BLaER1 treated with 17β-estradiol and CSF1 and Interleukin-3, amounts not matched to agents 10 nM and 100 nM (cell line): ENCODE data around the gene CARF.

ENCODE experiments used
- H3K27ac ChIP-seq, 11 experiments: shearing (Covaris generic); formaldehyde crosslinking; 2 replicates each; pipeline ENCODE4 v1.8.1; 2022
- H3K27me3 ChIP-seq, 11 experiments: shearing (Covaris generic); formaldehyde crosslinking; 2 replicates each; pipeline ENCODE4 v1.8.1; 2022
- H3K36me3 ChIP-seq, 11 experiments: shearing (Covaris generic); formaldehyde crosslinking; 2 replicates each; pipeline ENCODE4 v1.8.1; 2022
- H3K4me1 ChIP-seq, 10 experiments: shearing (Covaris generic); formaldehyde crosslinking; 2 replicates each; pipeline ENCODE4 v1.8.1; 2022
- H3K4me2 ChIP-seq, 11 experiments: shearing (Covaris generic); formaldehyde crosslinking; 2 replicates each; pipeline ENCODE4 v1.8.1; 2022
- H3K4me3 ChIP-seq, 10 experiments: shearing (Covaris generic); formaldehyde crosslinking; 2 replicates each; pipeline ENCODE4 v1.8.1; 2022
- H3K9ac ChIP-seq, 11 experiments: shearing (Covaris generic); formaldehyde crosslinking; 2 replicates each; pipeline ENCODE4 v1.8.1; 2022
- H3K9me3 ChIP-seq, 11 experiments: shearing (Covaris generic); formaldehyde crosslinking; replicated peaks in 1 of 11; 2 replicates each; pipeline ENCODE4 v1.8.1; 2022
- H4K20me1 ChIP-seq, 11 experiments: shearing (Covaris generic); formaldehyde crosslinking; 2 replicates each; pipeline ENCODE4 v1.8.1; 2022
- Cebpa-rat ChIP-seq, 11 experiments: shearing (Covaris generic); IDR thresholded peaks; 2 replicates each; pipeline ENCODE4 v1.8.1; 2022

Gene CARF

GRCh38 chr2:203019142-203019541, 107.1 kb downstream of the CARF start:
- no peak for TF ChIP-seq Cebpa-rat (IDR thresholded peaks at IDR 0.05)
- H3K9me3 ChIP-seq = no peaks in the 10 kb centered on the region
- 0 out of 22 replicates have a peak, but pooled peaks cover 0 to 2% (median 0%) of the 10 kb centered on the region in 11 experiments for H3K36me3 ChIP-seq
- no peak overlapping the region for H3K4me3 ChIP-seq
- H3K27me3 ChIP-seq = no peaks in the 10 kb centered on the region
- H3K4me1 ChIP-seq = peaks cover 12 to 55% (median 23%) of the 10 kb centered on the region in 10 experiments; a peak in 18 of 20 replicates
- H4K20me1 ChIP-seq = no peaks in the 10 kb centered on the region
- peak overlapping the region in 3 of 11 experiments; percentile 28 to 76 (median 67); a peak in 3 of 22 replicates for H3K4me2 ChIP-seq
- H3K27ac ChIP-seq = no peak overlapping the region
- H3K9ac ChIP-seq = no peak overlapping the region

GRCh38 chr2:203021991-203022390, 109.9 kb downstream of the CARF start:
- H3K27ac ChIP-seq = no peak overlapping the region
- peak overlapping the region in 1 of 11 experiments; percentile 53; a peak in 1 of 22 replicates for H3K4me2 ChIP-seq
- H3K4me3 ChIP-seq = no peak overlapping the region
- H3K36me3 ChIP-seq = 0 out of 22 replicates have a peak, but pooled peaks cover 0 to 7% (median 0%) of the 10 kb centered on the region in 11 experiments
- peaks cover 0 to 39% (median 10%) of the 10 kb centered on the region in 10 experiments; a peak in 15 of 20 replicates for H3K4me1 ChIP-seq
- no peaks in the 10 kb centered on the region for H3K9me3 ChIP-seq
- no peak for TF ChIP-seq Cebpa-rat (IDR thresholded peaks at IDR 0.05)
- H4K20me1 ChIP-seq = no peaks in the 10 kb centered on the region
- H3K27me3 ChIP-seq = no peaks in the 10 kb centered on the region
- H3K9ac ChIP-seq = no peak overlapping the region

- TF ChIP-seq Cebpa-rat (IDR thresholded peaks at IDR 0.05) = no peak
- Histone ChIP-seq H3K27ac (no peak overlapping the region), H3K4me3 (no peak overlapping the region), H4K20me1 (no peaks in the 10 kb centered on the region), H3K4me2 (peak overlapping the region in 6 of 11 experiments; percentile 19 to 60 (median 42); a peak in 7 of 22 replicates), H3K36me3 (0 out of 22 replicates have a peak, but pooled peaks cover 0 to 7% (median 0%) of the 10 kb centered on the region in 11 experiments), H3K9me3 (no peaks in the 10 kb centered on the region), H3K27me3 (no peaks in the 10 kb centered on the region), H3K9ac (no peak overlapping the region), H3K4me1 (peaks cover 0 to 32% (median 9%) of the 10 kb centered on the region in 10 experiments; a peak in 15 of 20 replicates)
These were observed 110.7 kb downstream of the CARF start for GRCh38 chr2:203022751-203023150.

- H3K4me3 ChIP-seq = no peak overlapping the region
- TF ChIP-seq Cebpa-rat (IDR thresholded peaks at IDR 0.05) = no peak
- H3K9me3 ChIP-seq = no peaks in the 10 kb centered on the region
- no peak overlapping the region for H3K27ac ChIP-seq
- H3K4me2 ChIP-seq = no peak overlapping the region
- H4K20me1 ChIP-seq = no peaks in the 10 kb centered on the region
- H3K9ac ChIP-seq = no peak overlapping the region
- peaks cover 0 to 14% (median 5%) of the 10 kb centered on the region in 10 experiments; a peak in 14 of 20 replicates for H3K4me1 ChIP-seq
- H3K36me3 ChIP-seq = peaks cover 0 to 12% (median 0%) of the 10 kb centered on the region in 11 experiments; a peak in 1 of 22 replicates
- no peaks in the 10 kb centered on the region for H3K27me3 ChIP-seq
These were observed 113.5 kb downstream of the CARF start for GRCh38 chr2:203025592-203025991.

- no peaks in the 10 kb centered on the region for H3K27me3 ChIP-seq
- H3K36me3 ChIP-seq = peaks cover 0 to 6% (median 0%) of the 10 kb centered on the region in 11 experiments; a peak in 1 of 22 replicates
- H3K4me1 ChIP-seq = peaks cover 0 to 6% (median 0%) of the 10 kb centered on the region in 10 experiments; a peak in 1 of 20 replicates
- no peak overlapping the region for H3K4me2 ChIP-seq
- no peak for TF ChIP-seq Cebpa-rat (IDR thresholded peaks at IDR 0.05)
- no peak overlapping the region for H3K4me3 ChIP-seq
- H3K27ac ChIP-seq = no peak overlapping the region
- no peaks in the 10 kb centered on the region for H3K9me3 ChIP-seq
- no peak overlapping the region for H3K9ac ChIP-seq
- no peaks in the 10 kb centered on the region for H4K20me1 ChIP-seq
These were observed 118.5 kb downstream of the CARF start for GRCh38 chr2:203030545-203030944.

- Histone ChIP-seq H3K4me1 (peaks cover 0 to 6% (median 0%) of the 10 kb centered on the region in 10 experiments; a peak in 1 of 20 replicates), H3K4me2 (no peak overlapping the region), H3K36me3 (peaks cover 0 to 6% (median 0%) of the 10 kb centered on the region in 11 experiments; a peak in 1 of 22 replicates), H3K4me3 (no peak overlapping the region), H3K9me3 (no peaks in the 10 kb centered on the region), H4K20me1 (no peaks in the 10 kb centered on the region), H3K27ac (no peak overlapping the region), H3K27me3 (no peaks in the 10 kb centered on the region), H3K9ac (no peak overlapping the region)
- no peak for TF ChIP-seq Cebpa-rat (IDR thresholded peaks at IDR 0.05)
These were observed 118.9 kb downstream of the CARF start for GRCh38 chr2:203030991-203031390.

- Histone ChIP-seq H3K4me1 (peaks cover 0 to 6% (median 0%) of the 10 kb centered on the region in 10 experiments; a peak in 1 of 20 replicates), H3K9me3 (no peaks in the 10 kb centered on the region), H3K4me2 (no peak overlapping the region), H3K9ac (no peak overlapping the region), H4K20me1 (no peaks in the 10 kb centered on the region), H3K4me3 (no peak overlapping the region), H3K27ac (no peak overlapping the region), H3K36me3 (peaks cover 0 to 6% (median 0%) of the 10 kb centered on the region in 11 experiments; a peak in 1 of 22 replicates), H3K27me3 (no peaks in the 10 kb centered on the region)
- no peak for TF ChIP-seq Cebpa-rat (IDR thresholded peaks at IDR 0.05)
These were observed 121.3 kb downstream of the CARF start for GRCh38 chr2:203033395-203033794.

GRCh38 chr2:203035879-203036470, 123.9 kb downstream of the CARF start:
- Histone ChIP-seq H3K27me3 (no peaks in the 10 kb centered on the region), H3K4me1 (peaks cover 0 to 6% (median 0%) of the 10 kb centered on the region in 10 experiments; a peak in 1 of 20 replicates), H3K9ac (no peak overlapping the region), H4K20me1 (no peaks in the 10 kb centered on the region), H3K4me3 (no peak overlapping the region), H3K4me2 (no peak overlapping the region), H3K27ac (no peak overlapping the region), H3K36me3 (peaks cover 0 to 9% (median 0%) of the 10 kb centered on the region in 11 experiments; a peak in 4 of 22 replicates), H3K9me3 (no peaks in the 10 kb centered on the region)
- TF ChIP-seq Cebpa-rat (IDR thresholded peaks at IDR 0.05) = no peak
